ENCODE measurements around the gene MBTD1. TPM values are rescaled to one million over a fixed set of nuclear protein-coding genes. Genes with fewer than 3 reads are reported as not detected.

MBTD1 gene
- total and polyA plus RNA-seq, 11 donors = 3.4 to 9.8 (median 5.8) TPM

DNA sequence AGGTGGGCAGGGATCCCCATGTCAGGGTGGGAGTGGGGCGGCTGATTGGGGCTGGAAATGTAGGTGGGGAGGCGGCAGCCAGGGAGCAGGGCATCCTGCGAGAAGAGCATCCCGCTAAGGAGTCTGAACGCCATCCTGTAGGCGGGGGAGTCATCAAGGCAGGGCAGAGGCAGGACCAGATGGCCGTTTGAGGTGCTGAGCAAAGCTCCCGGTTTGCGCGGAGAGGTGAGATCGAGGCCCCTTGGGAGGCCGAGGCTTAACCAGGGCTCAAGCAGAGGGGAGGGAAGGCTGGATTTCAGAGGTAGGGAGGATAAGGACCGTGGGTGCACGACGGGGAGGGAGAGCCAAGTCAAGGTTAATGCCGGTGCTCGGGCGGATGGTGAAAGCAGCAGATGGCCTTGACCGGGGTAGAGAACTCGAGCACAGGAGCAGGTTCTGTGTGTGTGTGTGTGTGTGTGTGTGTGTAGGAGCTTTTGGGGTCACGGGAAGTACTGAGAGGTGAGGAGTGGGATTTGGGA, 94.1 kb downstream of the MBTD1 start:
- H3K9me3 ChIP-seq = no peaks in the 10 kb centered on the region
- H3K4me3 ChIP-seq = peak overlapping the region; percentile 76 to 95 (median 90)
- H3K27me3 ChIP-seq = no peaks in the 10 kb centered on the region
- 5 to 12% (median 8%) methylated on average over 18 to 21 of the region's 21 CpGs for WGBS, 4 donors
- ATAC-seq (peak; percentile 4 to 11 (median 5)), DNase-seq (peak in 3 of 5 donors; percentile 36 to 63 (median 46))
- TF ChIP-seq POLR2A (IDR thresholded peaks at IDR 0.05) = no peak
- no peak for TF ChIP-seq CTCF (IDR thresholded peaks at IDR 0.05)
- peaks cover 0 to 20% (median 14%) of the 10 kb centered on the region in 12 donors for H3K4me1 ChIP-seq
- intact Hi-C loops (cut with DNase I) = loop anchor here in 4 of 10 donors (1.0 to 10.0 kb wide), 3 partner anchors 12 to 301 kb away; partner anchors contain the start of genes TOB1 (in 2 of the 4) and NME1 (in 1 of the 4)
- H3K36me3 ChIP-seq = peaks cover 0 to 60% (median 42%) of the 10 kb centered on the region in 9 donors
- peak overlapping the region; percentile 73 to 99 (median 95) for H3K27ac ChIP-seq

DNA sequence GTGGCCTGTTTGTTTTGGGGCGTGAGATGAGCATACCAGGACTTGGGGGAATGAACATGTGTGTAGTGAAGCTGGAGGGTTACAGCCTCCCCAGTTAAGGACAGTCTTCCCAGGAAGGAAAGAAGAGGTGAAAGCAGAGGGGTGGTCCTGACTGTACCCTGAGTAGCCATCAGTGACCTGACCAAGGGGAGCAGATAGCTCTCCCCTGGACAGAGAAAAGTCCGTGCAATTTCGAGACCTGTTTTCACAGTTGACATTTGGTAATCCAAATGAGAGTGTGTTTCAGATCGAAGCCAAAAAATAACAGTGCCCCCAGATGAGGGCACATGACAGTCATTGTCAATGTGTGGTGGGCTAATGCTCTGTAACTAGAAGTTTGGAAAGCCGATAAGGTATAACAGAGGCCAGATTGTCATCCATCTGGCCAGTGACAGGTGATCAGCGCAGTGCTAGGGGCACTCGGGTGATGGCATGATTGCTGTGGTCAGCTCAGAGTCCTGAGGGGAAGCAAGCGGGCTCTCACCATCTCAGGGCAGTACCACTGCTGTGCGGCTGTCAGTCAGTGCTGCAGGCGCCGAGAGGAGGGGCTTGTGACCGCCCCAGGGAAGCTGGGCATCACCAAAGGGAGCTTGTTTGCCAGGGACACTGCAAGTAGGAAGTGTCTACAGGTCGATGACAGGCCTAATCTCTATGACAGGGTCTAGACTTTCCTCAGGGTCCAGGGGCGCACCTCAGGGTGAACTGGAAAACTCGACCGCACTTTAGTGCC, 94.8 kb downstream of the MBTD1 start:
- ATAC-seq (peak in 2 of 4 donors; percentile 3 to 8), DNase-seq (peak in 2 of 5 donors; percentile 18 to 52)
- H3K27me3 ChIP-seq = no peaks in the 10 kb centered on the region
- peak overlapping the region in 10 of 12 donors; percentile 81 to 95 (median 92) for H3K4me3 ChIP-seq
- intact Hi-C loops (cut with DNase I) = loop anchor here in 4 of 10 donors (5.0 to 10.0 kb wide), 2 partner anchors 163 to 300 kb away; partner anchors contain the start of gene TOB1 (in 2 of the 4)
- peaks cover 0 to 20% (median 14%) of the 10 kb centered on the region in 12 donors for H3K4me1 ChIP-seq
- TF ChIP-seq CTCF (IDR thresholded peaks at IDR 0.05) (no peak), POLR2A (IDR thresholded peaks at IDR 0.05) (no peak)
- WGBS, 4 donors = 59 to 71% (median 67%) methylated on average over 12 to 16 of the region's 16 CpGs
- peaks cover 0 to 60% (median 40%) of the 10 kb centered on the region in 9 donors for H3K36me3 ChIP-seq
- peak overlapping the region in 10 of 12 donors; percentile 88 to 99 (median 95) for H3K27ac ChIP-seq
- H3K9me3 ChIP-seq = no peaks in the 10 kb centered on the region

DNA sequence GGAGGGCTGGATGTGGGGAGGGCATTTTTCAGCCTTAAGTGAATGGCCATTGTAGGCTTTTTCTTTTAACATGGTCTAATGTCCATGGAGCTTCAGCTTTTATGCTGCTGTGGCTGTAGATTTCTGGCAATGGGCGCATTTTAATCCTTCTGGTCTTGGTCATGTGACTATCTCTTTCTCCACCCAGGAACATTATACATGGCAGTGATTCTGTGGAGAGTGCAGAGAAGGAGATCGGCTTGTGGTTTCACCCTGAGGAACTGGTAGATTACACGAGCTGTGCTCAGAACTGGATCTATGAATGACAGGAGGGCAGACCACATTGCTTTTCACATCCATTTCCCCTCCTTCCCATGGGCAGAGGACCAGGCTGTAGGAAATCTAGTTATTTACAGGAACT, 98.3 kb downstream of the MBTD1 start:
- no peak overlapping the region for H3K27ac ChIP-seq
- 54 to 89% (median 83%) methylated on average over 3 of the region's 3 CpGs for WGBS, 4 donors

More for the DNA sequence above, 98.3 kb downstream of the MBTD1 start:
- Histone ChIP-seq H3K27me3 (no peaks in the 10 kb centered on the region), H3K4me1 (peaks cover 0 to 8% (median 7%) of the 10 kb centered on the region in 12 donors), H3K9me3 (no peaks in the 10 kb centered on the region), H3K4me3 (no peak overlapping the region), H3K36me3 (peaks cover 0 to 62% (median 26%) of the 10 kb centered on the region in 9 donors)
- DNase-seq = no peak
- no peak for ATAC-seq
- no peak for TF ChIP-seq POLR2A (IDR thresholded peaks at IDR 0.05)
- TF ChIP-seq CTCF (IDR thresholded peaks at IDR 0.05) = no peak
- intact Hi-C loops (cut with DNase I) = loop anchor here in 2 of 10 donors (10.0 kb wide), 1 partner anchor 297 kb away; the partner anchor contains the start of gene TOB1 (in 2 of the 2)

All from heart left ventricle (tissue), 16 donors.